Activated naive CD8-positive, alpha-beta T cell treated with anti-CD3 and anti-CD28 coated beads, Interleukin-2, amount 50 U/mL, for 24 hours (primary cell): ENCODE measurements around the gene RAB11A.
A peak's percentile ranks its signal among the peaks of the same experiment; 100 is the strongest.

Experiments
- ATAC-seq: fragments of 150-1000 bp; cut with Tn5 transposase; one replicate; pipeline ENCODE4 v1.10.0; 2021
- DNase-seq: peaks from one replicate; pipeline ENCODE4 v3.0.0; 2021
- H3K27ac Mint-ChIP-seq: one replicate; pipeline ENCODE4 v1.8.0; 2021; ENCODE audit warnings: mild to moderate bottlenecking, mixed read lengths
- H3K27me3 Mint-ChIP-seq: one replicate; pipeline ENCODE4 v1.8.0; 2021; ENCODE audit warnings: mixed read lengths
- H3K36me3 Mint-ChIP-seq: one replicate; pipeline ENCODE4 v1.8.0; 2021; ENCODE audit warnings: low read depth, mixed read lengths
- H3K4me1 Mint-ChIP-seq: one replicate; pipeline ENCODE4 v1.8.0; 2021; ENCODE audit warnings: mixed read lengths
- H3K4me3 Mint-ChIP-seq: one replicate; pipeline ENCODE4 v1.8.0; 2021; ENCODE audit warnings: mild to moderate bottlenecking, moderate library complexity, mixed read lengths
- H3K9me3 Mint-ChIP-seq: one replicate; pipeline ENCODE4 v1.8.0; 2021; ENCODE audit warnings: mixed read lengths

The RAB11A gene

DNA sequence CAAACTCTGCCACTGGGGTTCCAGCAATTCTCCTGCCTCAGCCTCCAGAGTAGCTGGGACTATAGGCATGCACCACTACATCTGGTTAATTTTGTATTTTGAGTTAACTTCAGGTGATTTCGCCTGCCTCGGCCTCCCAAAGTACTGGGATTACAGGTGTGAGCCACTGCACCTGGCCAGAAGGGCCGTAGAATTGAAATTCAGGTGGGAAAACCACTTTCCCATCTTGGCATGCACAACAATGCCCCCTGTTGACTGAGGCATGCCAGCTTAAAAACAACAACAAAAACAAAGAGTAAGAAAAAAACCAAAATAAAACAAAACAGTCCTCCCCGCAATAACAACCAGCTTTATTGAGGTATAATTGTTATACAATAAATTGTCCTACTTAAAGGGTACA lies 32.6 kb upstream of the RAB11A start:
- Mint-ChIP-seq H3K27me3 (no peaks in the 10 kb centered on the region), H3K27ac (no peak overlapping the region), H3K4me3 (no peak overlapping the region), H3K4me1 (peaks cover 28% of the 10 kb centered on the region), H3K36me3 (no peaks in the 10 kb centered on the region), H3K9me3 (no peaks in the 10 kb centered on the region)
- DNase-seq = no peak
- no peak for ATAC-seq

- no peak for DNase-seq
- H3K36me3 Mint-ChIP-seq = no peaks in the 10 kb centered on the region
- no peak for ATAC-seq
- H3K9me3 Mint-ChIP-seq = no peaks in the 10 kb centered on the region
- H3K4me3 Mint-ChIP-seq = no peak overlapping the region
- peak overlapping the region; percentile 21 for H3K27ac Mint-ChIP-seq
- peaks cover 20% of the 10 kb centered on the region for H3K4me1 Mint-ChIP-seq
- H3K27me3 Mint-ChIP-seq = no peaks in the 10 kb centered on the region
These were observed 31.7 kb upstream of the RAB11A start for GRCh38 chr15:65837301-65838294.

- peaks cover 4% of the 10 kb centered on the region for H3K4me1 Mint-ChIP-seq
- no peaks in the 10 kb centered on the region for H3K27me3 Mint-ChIP-seq
- no peaks in the 10 kb centered on the region for H3K9me3 Mint-ChIP-seq
- DNase-seq = no peak
- no peak overlapping the region for H3K4me3 Mint-ChIP-seq
- H3K27ac Mint-ChIP-seq = no peak overlapping the region
- H3K36me3 Mint-ChIP-seq = no peaks in the 10 kb centered on the region
- ATAC-seq = no peak
These were observed 29.9 kb upstream of the RAB11A start for GRCh38 chr15:65839354-65839901.

GRCh38 chr15:65839985-65840384 lies 29.3 kb upstream of the RAB11A start:
- H3K9me3 Mint-ChIP-seq = no peaks in the 10 kb centered on the region
- DNase-seq (no peak), ATAC-seq (no peak)
- no peak overlapping the region for H3K27ac Mint-ChIP-seq
- H3K27me3 Mint-ChIP-seq = no peaks in the 10 kb centered on the region
- H3K36me3 Mint-ChIP-seq = no peaks in the 10 kb centered on the region
- peaks cover 4% of the 10 kb centered on the region for H3K4me1 Mint-ChIP-seq
- H3K4me3 Mint-ChIP-seq = no peak overlapping the region

GRCh38 chr15:65841121-65841930 lies 28.0 kb upstream of the RAB11A start:
- no peak for DNase-seq
- no peak overlapping the region for H3K27ac Mint-ChIP-seq

DNA sequence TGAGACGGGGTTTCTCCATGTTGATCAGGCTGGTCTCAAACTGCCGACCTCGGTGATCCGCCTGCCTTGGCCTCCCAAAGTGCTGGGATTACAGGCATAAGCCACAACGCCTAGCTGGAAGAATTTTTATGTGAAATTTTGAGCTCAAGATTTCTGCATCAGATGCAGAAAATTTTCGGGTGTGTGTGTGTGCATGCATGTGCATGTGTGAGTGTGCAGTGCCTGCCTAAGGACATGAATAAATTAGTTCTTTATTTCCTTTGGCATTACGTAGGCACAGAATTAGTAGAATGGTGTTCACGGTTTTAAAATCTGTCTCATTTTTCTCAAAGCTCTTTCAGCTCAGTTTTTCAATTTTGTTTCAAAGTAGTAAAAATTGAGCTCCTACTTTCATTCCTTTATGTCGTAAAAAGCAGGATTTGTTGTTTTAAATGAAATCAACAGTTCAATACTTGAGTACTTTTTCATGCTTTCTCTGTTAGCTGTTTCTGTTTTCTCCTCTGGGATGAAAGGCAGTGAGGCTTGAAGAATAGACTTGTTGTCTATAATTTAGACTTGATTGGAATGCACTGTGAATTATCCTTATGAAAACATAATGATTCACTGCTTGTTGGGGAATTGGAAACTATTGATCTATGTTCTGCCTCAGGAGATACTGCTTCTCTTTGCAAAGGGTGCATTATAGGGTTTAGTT lies 23.3 kb upstream of the RAB11A start:
- ATAC-seq (no peak), DNase-seq (no peak)
- H3K27ac Mint-ChIP-seq = no peak overlapping the region
- H3K4me1 Mint-ChIP-seq = no peaks in the 10 kb centered on the region
- H3K36me3 Mint-ChIP-seq = no peaks in the 10 kb centered on the region
- no peaks in the 10 kb centered on the region for H3K9me3 Mint-ChIP-seq
- no peaks in the 10 kb centered on the region for H3K27me3 Mint-ChIP-seq
- H3K4me3 Mint-ChIP-seq = no peak overlapping the region

More at GRCh38 chr15:65841121-65841930, 28.0 kb upstream of the RAB11A start:
- no peak for ATAC-seq
- no peaks in the 10 kb centered on the region for H3K9me3 Mint-ChIP-seq
- no peaks in the 10 kb centered on the region for H3K36me3 Mint-ChIP-seq
- no peak overlapping the region for H3K4me3 Mint-ChIP-seq
- peaks cover 4% of the 10 kb centered on the region for H3K4me1 Mint-ChIP-seq
- no peaks in the 10 kb centered on the region for H3K27me3 Mint-ChIP-seq

- Mint-ChIP-seq H3K4me3 (no peak overlapping the region), H3K36me3 (no peaks in the 10 kb centered on the region), H3K27ac (no peak overlapping the region), H3K4me1 (no peaks in the 10 kb centered on the region), H3K9me3 (no peaks in the 10 kb centered on the region), H3K27me3 (no peaks in the 10 kb centered on the region)
- ATAC-seq = no peak
- DNase-seq = no peak
These were observed 21.3 kb upstream of the RAB11A start for GRCh38 chr15:65847989-65848388.

- H3K9me3 Mint-ChIP-seq = no peaks in the 10 kb centered on the region
- no peaks in the 10 kb centered on the region for H3K27me3 Mint-ChIP-seq
- no peaks in the 10 kb centered on the region for H3K36me3 Mint-ChIP-seq
- H3K27ac Mint-ChIP-seq = no peak overlapping the region
- DNase-seq = no peak
- no peak for ATAC-seq
- H3K4me1 Mint-ChIP-seq = peaks cover 8% of the 10 kb centered on the region
- no peak overlapping the region for H3K4me3 Mint-ChIP-seq
These were observed 17.3 kb upstream of the RAB11A start for GRCh38 chr15:65851981-65852380.

GRCh38 chr15:65856821-65857455 lies 12.4 kb upstream of the RAB11A start:
- no peaks in the 10 kb centered on the region for H3K9me3 Mint-ChIP-seq
- H3K36me3 Mint-ChIP-seq = no peaks in the 10 kb centered on the region
- DNase-seq (peak; percentile 82), ATAC-seq (peak; percentile 65)
- peaks cover 19% of the 10 kb centered on the region for H3K4me1 Mint-ChIP-seq
- no peak overlapping the region for H3K27ac Mint-ChIP-seq
- no peaks in the 10 kb centered on the region for H3K27me3 Mint-ChIP-seq
- H3K4me3 Mint-ChIP-seq = no peak overlapping the region

- Mint-ChIP-seq H3K4me1 (peaks cover 23% of the 10 kb centered on the region), H3K36me3 (no peaks in the 10 kb centered on the region), H3K4me3 (no peak overlapping the region), H3K27me3 (no peaks in the 10 kb centered on the region), H3K27ac (peak overlapping the region; percentile 6), H3K9me3 (no peaks in the 10 kb centered on the region)
- ATAC-seq (no peak), DNase-seq (no peak)
These were observed 11.4 kb upstream of the RAB11A start for GRCh38 chr15:65857718-65858402.

DNA sequence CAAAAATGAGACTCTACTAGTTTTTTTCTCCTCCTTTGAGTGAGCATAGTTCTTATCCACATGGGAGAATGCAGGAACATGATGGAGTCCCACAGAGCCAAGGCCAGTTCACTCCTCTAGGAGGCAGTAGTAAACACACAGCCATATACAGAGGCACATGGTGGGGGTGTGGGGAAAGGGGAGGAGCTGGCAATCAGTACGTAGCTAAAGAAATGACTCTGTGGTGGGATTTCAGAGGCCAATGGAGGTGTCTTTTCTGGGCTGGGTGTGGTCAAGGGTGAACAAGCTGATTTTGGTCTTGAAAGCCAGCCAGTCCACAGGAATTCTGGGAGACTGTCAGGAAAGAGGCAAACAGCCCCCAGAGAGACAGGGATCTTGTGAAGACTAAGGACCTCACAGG lies 6.6 kb upstream of the RAB11A start:
- Mint-ChIP-seq H3K4me3 (no peak overlapping the region), H3K27ac (no peak overlapping the region), H3K36me3 (no peaks in the 10 kb centered on the region), H3K27me3 (no peaks in the 10 kb centered on the region), H3K9me3 (no peaks in the 10 kb centered on the region), H3K4me1 (peaks cover 13% of the 10 kb centered on the region)
- ATAC-seq = peak; percentile 99
- DNase-seq = peak; percentile 69

GRCh38 chr15:65863106-65863505 lies 6.2 kb upstream of the RAB11A start:
- H3K9me3 Mint-ChIP-seq = no peaks in the 10 kb centered on the region
- no peak for ATAC-seq
- no peaks in the 10 kb centered on the region for H3K27me3 Mint-ChIP-seq
- no peak overlapping the region for H3K27ac Mint-ChIP-seq
- no peaks in the 10 kb centered on the region for H3K36me3 Mint-ChIP-seq
- H3K4me3 Mint-ChIP-seq = no peak overlapping the region
- DNase-seq = no peak
- peaks cover 10% of the 10 kb centered on the region for H3K4me1 Mint-ChIP-seq

- Mint-ChIP-seq H3K36me3 (peaks cover 4% of the 10 kb centered on the region), H3K4me1 (peaks cover 30% of the 10 kb centered on the region), H3K4me3 (no peak overlapping the region), H3K27ac (no peak overlapping the region), H3K9me3 (no peaks in the 10 kb centered on the region), H3K27me3 (peaks cover 4% of the 10 kb centered on the region)
- DNase-seq (no peak), ATAC-seq (no peak)
These were observed 2.0 kb upstream of the RAB11A start for GRCh38 chr15:65867244-65867643.
